Skeletal muscle tissue (tissue), 4 donors: ENCODE results near the gene ABLIM2. TPM values are rescaled to one million over a fixed set of nuclear protein-coding genes. Genes with fewer than 3 reads are reported as not detected.

Experiments used
- H3K27ac ChIP-seq: one replicate; pipeline ENCODE4 v1.7.0; 2013; ENCODE audit warnings: mild to moderate bottlenecking, low read depth, low read length, inconsistent platforms
- H3K27me3 ChIP-seq, 3 donors: one replicate each; pipeline ENCODE4 v1.7.0; 2013; ENCODE audit warnings: low read length in 3 of 3; ENCODE audit not compliant: control insufficient read depth in 3 of 3, insufficient read depth in 3 of 3
- H3K36me3 ChIP-seq, 3 donors: one replicate each; pipeline ENCODE4 v1.7.0; 2013; ENCODE audit warnings: low read length in 3 of 3; ENCODE audit not compliant: control insufficient read depth in 3 of 3, insufficient read depth in 3 of 3
- H3K4me1 ChIP-seq, 3 donors: one replicate each; pipeline ENCODE4 v1.7.0; 2013; ENCODE audit warnings: low read length in 3 of 3, mild to moderate bottlenecking in 3 of 3; ENCODE audit not compliant: control insufficient read depth in 3 of 3, insufficient read depth in 3 of 3
- H3K4me3 ChIP-seq, 3 donors: one replicate each; pipeline ENCODE4 v1.7.0; 2013; ENCODE audit warnings: low read length in 3 of 3
- H3K9ac ChIP-seq, 3 donors: one replicate each; pipeline ENCODE4 v1.7.0; 2013; ENCODE audit warnings: low read length in 3 of 3, mild to moderate bottlenecking in 3 of 3, moderate library complexity in 2 of 3, low read depth in 1 of 3
- H3K9me3 ChIP-seq, 3 donors: one replicate each; pipeline ENCODE4 v1.7.0; 2013; ENCODE audit warnings: low read length in 3 of 3; ENCODE audit not compliant: control insufficient read depth in 3 of 3
- total RNA-seq: library from RNA; depleted of rRNA; stranded (reverse); fragments of >200 nt; gene quantifications from one replicate; pipeline ENCODE4 v1.2.3, GENCODE V29; 2014
- donor health status: Osteomylitis.

Gene ABLIM2
- total RNA-seq, 1 donor from 2014 or later: 7.3 TPM

DNA sequence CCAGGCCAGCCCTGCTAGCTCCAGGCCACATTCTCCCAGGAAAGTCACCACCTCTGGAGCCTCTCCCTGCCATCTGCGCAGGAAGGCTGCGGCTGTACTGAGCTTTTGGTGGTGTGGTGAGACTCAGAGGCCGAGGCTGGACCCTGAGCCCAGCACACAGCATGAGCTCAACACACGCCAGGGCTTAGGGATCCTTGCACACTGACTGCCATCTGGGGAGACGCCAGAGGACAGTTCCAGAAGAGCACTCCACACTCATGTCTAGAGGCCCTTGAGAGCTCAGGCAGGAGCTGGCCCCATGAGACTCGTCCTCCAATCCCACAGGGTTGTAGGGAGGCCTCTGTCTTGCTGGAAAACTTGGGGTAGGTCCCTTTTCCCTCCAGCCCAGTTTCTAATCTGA lies 40.6 kb downstream of the ABLIM2 start:
- H3K9ac ChIP-seq: peak overlapping the region; percentile 1 to 70 (median 66)
- H3K27me3 ChIP-seq: no peaks in the 10 kb centered on the region
- H3K27ac ChIP-seq: peak overlapping the region; percentile 76
- H3K36me3 ChIP-seq: peaks cover 0 to 8% (median 2%) of the 10 kb centered on the region in 3 donors
- peaks cover 97 to 99% (median 98%) of the 10 kb centered on the region in 3 donors for H3K4me1 ChIP-seq
- H3K9me3 ChIP-seq: no peaks in the 10 kb centered on the region
- peak overlapping the region in 1 of 3 donors; percentile 6 for H3K4me3 ChIP-seq

DNA sequence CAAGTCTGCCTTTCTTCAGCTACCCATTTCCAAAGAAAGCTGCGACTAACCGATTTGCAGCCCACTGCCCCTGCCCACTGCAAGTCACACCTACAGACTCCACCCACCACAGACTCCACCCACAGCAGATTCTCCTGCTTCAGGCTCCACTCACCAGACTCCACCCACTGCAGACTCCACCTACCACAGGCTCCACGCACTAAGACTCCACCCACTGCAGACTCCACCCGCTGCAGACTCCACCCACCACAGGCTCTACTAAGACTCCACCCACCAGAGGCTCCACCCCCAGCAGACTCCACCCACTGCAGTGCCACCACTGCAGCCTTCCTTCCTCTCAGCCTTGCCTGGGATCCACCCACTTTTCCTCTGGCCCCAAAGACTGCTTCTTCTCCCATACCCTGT lies 41.3 kb downstream of the ABLIM2 start:
- H3K4me1 ChIP-seq: peaks cover 97 to 99% (median 98%) of the 10 kb centered on the region in 3 donors
- no peaks in the 10 kb centered on the region for H3K9me3 ChIP-seq
- H3K9ac ChIP-seq: peak overlapping the region in 2 of 3 donors; percentile 35 to 70
- no peaks in the 10 kb centered on the region for H3K27me3 ChIP-seq
- H3K4me3 ChIP-seq: peak overlapping the region in 1 of 3 donors; percentile 3
- peak overlapping the region; percentile 76 for H3K27ac ChIP-seq
- peaks cover 0 to 8% (median 4%) of the 10 kb centered on the region in 3 donors for H3K36me3 ChIP-seq

DNA sequence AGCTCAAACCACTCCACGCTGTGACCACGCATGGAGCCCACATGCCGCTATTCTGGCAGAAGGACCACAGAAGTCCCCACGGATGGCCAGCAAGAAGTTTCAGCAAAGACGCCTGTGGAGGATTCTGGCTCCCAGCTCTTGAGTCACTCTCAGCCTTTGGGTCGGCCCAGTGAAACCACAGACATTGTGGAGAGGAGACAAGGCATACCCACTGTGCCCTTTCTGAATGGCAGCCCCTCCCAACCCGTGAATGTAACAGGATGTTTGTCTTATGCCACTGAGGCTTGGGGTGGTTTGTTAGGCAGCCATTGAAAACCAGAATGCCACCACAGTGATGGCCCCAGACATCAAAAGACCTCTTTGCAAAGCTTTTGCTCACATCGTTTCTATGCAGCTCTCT lies 42.7 kb downstream of the ABLIM2 start:
- H3K27ac ChIP-seq: peak overlapping the region; percentile 86

DNA sequence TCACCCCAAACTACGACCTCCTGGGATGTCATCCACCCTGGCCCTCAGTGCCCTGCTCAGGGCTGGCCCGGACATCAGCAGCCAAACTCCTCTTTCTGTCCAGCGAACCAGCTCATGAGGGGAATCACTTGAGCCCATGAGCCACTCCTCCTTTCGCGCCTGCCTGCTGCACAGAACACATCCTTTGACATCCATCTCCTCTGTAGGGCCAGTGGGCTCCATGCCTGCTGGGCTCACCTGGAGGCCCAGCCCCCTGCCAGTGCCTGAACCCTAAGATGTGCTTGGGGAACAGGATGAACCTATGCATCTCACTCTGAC lies 43.5 kb downstream of the ABLIM2 start:
- H3K4me1 ChIP-seq: peaks cover 90 to 93% (median 91%) of the 10 kb centered on the region in 3 donors
- peak overlapping the region in 2 of 3 donors; percentile 45 to 53 for H3K4me3 ChIP-seq
- H3K9me3 ChIP-seq: no peaks in the 10 kb centered on the region
- peaks cover 1 to 14% (median 8%) of the 10 kb centered on the region in 3 donors for H3K36me3 ChIP-seq
- peak overlapping the region; percentile 59 to 82 (median 72) for H3K9ac ChIP-seq
- H3K27ac ChIP-seq: peak overlapping the region; percentile 86
- H3K27me3 ChIP-seq: no peaks in the 10 kb centered on the region

More for the DNA sequence above, 42.7 kb downstream of the ABLIM2 start:
- Histone ChIP-seq H3K4me3 (peak overlapping the region in 1 of 3 donors; percentile 1), H3K27me3 (no peaks in the 10 kb centered on the region), H3K9ac (peak overlapping the region in 1 of 3 donors; percentile 82), H3K36me3 (peaks cover 0 to 9% (median 8%) of the 10 kb centered on the region in 3 donors), H3K9me3 (no peaks in the 10 kb centered on the region), H3K4me1 (peaks cover 92 to 95% (median 94%) of the 10 kb centered on the region in 3 donors)

DNA sequence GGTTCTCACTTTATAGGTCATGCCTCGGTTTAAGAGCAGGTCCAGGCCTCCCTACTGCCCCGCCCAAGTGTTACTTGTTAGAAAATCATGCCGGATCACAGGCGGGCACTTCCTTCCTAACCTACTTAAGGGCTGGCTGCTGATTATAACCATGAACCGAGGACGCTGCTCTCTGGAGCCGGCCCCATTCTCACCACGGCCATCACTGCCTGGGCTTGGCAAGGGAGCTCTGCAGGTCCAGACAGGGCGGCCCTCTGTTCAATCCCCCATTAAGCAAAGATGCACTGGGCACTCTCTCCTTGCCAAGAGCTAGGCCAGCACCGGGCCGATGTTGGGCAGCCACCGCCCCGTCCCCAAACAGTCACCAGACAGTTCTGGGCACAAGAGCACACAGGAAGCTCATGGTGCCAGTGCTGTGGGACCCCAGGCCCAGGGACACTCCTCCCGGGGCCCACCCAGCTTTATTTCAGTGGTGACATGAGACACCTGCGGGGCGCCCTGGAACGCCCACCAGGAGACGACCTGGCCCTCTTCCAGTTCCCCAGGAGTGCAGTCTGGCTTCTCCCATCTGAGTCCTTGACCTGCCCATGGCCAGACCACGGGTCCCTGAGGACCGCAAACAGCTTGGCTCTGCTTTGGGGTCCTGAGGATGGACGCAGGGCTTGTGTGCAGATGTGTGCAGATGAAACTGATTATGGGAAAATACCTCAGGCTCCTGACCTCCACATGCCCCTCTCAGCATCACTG lies 44.0 kb downstream of the ABLIM2 start:
- Histone ChIP-seq H3K27me3 (no peaks in the 10 kb centered on the region), H3K36me3 (peaks cover 6 to 16% (median 8%) of the 10 kb centered on the region in 3 donors), H3K4me1 (peaks cover 90 to 93% (median 91%) of the 10 kb centered on the region in 3 donors), H3K9ac (peak overlapping the region; percentile 43 to 82 (median 72)), H3K4me3 (peak overlapping the region in 2 of 3 donors; percentile 45 to 53), H3K27ac (peak overlapping the region; percentile 86), H3K9me3 (no peaks in the 10 kb centered on the region)

DNA sequence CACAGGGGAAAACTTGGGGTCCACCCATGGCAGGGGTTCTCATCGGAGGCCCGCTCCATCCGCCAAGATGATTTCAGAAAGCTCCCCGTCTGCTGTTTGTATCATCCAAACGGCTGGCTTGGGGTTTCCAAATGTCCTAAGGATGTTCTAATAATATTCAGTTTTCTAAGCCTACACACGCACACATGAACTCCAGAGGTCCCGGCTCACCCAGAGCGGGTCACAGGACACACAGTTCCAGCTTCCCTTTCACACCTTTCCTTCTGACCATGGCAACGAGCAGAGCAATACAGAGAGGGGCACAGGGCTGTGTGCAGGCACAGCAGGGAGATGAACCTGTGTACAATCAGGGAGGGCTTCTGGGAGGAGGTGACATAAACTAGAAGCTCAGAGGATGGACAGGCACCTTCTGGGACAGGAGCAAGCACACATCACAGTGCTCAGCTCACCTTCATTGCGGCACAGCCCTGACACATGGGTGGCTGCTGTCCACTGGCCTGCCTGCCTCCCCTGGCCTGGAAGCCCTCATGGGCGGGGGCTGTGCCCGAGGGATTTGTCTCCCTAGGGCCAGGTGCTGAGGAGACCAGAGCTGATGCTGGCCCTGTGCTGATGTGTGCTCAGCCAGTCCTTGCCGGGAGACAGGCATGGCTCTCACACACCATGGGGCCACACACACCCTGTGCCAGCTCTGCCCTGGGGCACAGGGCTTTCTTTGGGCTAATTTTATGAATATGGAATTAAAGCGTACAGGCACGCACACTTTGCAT lies 44.8 kb downstream of the ABLIM2 start:
- H3K4me3 ChIP-seq: peak overlapping the region in 1 of 3 donors; percentile 54
- no peaks in the 10 kb centered on the region for H3K9me3 ChIP-seq
- H3K27ac ChIP-seq: peak overlapping the region; percentile 86

DNA sequence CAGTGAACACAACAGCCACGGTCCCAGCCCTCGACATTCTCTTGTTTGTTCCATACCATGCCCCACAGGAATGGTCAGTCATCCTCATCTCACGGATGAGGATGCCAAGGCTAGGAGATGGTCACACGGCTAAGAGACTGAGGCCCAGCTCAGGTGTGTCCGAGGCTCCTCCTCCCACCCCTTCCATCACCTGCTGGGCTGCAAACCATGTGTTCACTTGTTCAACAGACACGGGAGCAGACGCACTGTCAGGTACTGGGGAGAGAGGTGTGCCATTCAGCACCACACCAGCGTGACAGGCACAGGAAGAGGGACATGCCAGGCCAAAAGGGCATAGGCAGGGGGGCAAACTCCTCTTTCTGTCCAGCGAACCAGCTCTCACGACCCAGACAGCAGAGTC lies 45.9 kb downstream of the ABLIM2 start:
- Histone ChIP-seq H3K36me3 (peaks cover 3 to 23% (median 16%) of the 10 kb centered on the region in 3 donors), H3K9ac (peak overlapping the region in 2 of 3 donors; percentile 43 to 82), H3K9me3 (peaks cover 0 to 4% (median 0%) of the 10 kb centered on the region in 3 donors), H3K27ac (peak overlapping the region; percentile 86), H3K4me3 (peak overlapping the region in 1 of 3 donors; percentile 29), H3K4me1 (peaks cover 83 to 95% (median 93%) of the 10 kb centered on the region in 3 donors), H3K27me3 (no peaks in the 10 kb centered on the region)

More for the DNA sequence above, 44.8 kb downstream of the ABLIM2 start:
- H3K9ac ChIP-seq: peak overlapping the region; percentile 72 to 82 (median 76)
- H3K4me1 ChIP-seq: peaks cover 89 to 95% (median 93%) of the 10 kb centered on the region in 3 donors
- peaks cover 7 to 20% (median 13%) of the 10 kb centered on the region in 3 donors for H3K36me3 ChIP-seq
- H3K27me3 ChIP-seq: no peaks in the 10 kb centered on the region

DNA sequence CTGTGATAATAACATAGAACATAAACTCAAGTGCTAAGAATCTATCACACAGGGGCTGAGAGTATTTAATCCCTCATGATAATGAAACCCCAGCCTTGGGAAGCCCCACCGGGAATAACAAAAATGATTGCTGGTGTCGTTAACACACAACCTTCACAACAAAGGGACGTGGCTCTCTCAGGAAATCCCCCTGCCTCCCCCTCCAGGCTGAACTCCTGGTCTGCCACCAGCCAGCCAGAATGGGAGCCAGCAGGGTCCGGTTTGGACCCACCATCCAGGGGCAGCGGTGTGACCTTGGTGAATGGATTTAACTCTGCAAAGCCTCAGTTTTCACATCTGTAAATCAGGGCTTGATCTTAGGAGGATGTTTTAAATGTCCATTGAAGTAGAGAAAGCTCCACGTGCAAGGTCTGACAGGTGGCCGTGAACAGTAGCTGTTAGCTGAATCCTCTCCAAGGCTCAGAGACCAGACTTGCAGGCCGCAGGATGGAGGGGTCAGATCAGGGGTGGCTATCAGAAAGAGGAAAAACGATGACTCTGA lies 46.5 kb downstream of the ABLIM2 start:
- peaks cover 3 to 28% (median 16%) of the 10 kb centered on the region in 3 donors for H3K36me3 ChIP-seq
- H3K4me1 ChIP-seq: peaks cover 77 to 95% (median 93%) of the 10 kb centered on the region in 3 donors
- no peak overlapping the region for H3K4me3 ChIP-seq
- peak overlapping the region; percentile 86 for H3K27ac ChIP-seq
- H3K9me3 ChIP-seq: peaks cover 0 to 5% (median 0%) of the 10 kb centered on the region in 3 donors
- H3K27me3 ChIP-seq: no peaks in the 10 kb centered on the region
- peak overlapping the region in 2 of 3 donors; percentile 21 to 82 for H3K9ac ChIP-seq

DNA sequence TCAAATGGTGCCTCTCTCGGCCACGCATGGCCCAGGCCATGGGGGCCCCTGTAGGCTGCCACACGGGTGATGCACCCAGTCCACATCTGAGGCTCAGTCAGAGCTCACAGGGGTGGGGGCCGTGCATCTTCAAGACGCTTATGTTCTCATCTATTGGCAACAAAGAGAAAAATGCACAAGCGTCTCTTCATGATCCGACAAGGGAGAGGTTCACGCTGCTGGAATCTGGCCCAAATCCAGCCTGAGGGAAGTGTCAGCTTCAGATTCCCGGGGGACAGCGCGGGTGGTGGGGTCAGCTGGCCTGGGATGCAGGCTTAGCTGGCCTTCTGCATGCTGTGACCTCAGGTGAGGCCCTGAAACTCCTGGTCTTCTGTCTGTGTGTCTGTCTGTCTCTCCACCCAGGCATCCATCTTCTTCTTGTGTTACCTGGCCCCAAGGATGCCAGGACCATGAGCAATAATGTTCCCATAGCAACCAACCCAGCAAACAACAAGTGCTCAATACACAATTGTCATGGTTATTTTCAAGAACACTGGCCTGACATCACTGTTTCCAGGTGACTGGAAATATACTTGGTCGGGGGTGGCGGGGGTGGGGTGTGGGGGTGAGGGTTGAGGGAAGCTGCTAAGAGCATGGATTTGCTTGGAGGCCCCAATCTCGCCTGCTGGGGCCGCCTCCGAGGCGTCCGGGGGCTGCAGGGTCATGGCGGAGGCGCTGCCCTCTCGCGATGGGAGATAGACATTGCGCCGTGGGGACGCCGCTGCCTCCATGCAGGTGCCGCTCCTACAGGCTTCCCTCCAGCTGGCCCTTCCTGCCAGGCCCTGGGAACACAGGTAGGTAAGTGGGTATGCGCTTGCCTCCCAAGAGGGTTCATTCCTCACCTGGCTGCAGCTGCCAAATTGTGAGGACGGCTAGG lies 48.3 kb downstream of the ABLIM2 start:
- peak overlapping the region; percentile 29 for H3K27ac ChIP-seq
- H3K27me3 ChIP-seq: no peaks in the 10 kb centered on the region
- H3K9ac ChIP-seq: peak overlapping the region in 1 of 3 donors; percentile 40
- peaks cover 0 to 5% (median 0%) of the 10 kb centered on the region in 3 donors for H3K9me3 ChIP-seq
- no peak overlapping the region for H3K4me3 ChIP-seq
- peaks cover 59 to 92% (median 80%) of the 10 kb centered on the region in 3 donors for H3K4me1 ChIP-seq
- H3K36me3 ChIP-seq: peaks cover 11 to 42% (median 29%) of the 10 kb centered on the region in 3 donors
